A673 (cell line): ENCODE data around the gene FMNL1. TPM values are rescaled to one million over a fixed set of nuclear protein-coding genes. Genes with fewer than 3 reads are reported as not detected.

Experiments used
- BruUV-seq: library from RNA; stranded (reverse); fragments of 400-500 nt; replicated peaks from 2 replicates; lab custom pipeline; 2021; lab: Mats Ljungman, UMichigan
- CTCF ChIA-PET: fragments of 300-600 bp; sonication (Branson Sonifier 250); formaldehyde crosslinking; loops from one replicate; lab custom pipeline; 2022; ENCODE audit warnings: antibody characterized with exemption; lab: Charles Lee
- POLR2A ChIA-PET: fragments of 300-600 bp; sonication (Branson Sonifier 250); formaldehyde crosslinking; loops from one replicate; lab custom pipeline; 2022; ENCODE audit warnings: antibody characterized with exemption; ENCODE audit not compliant: low non-redundant PET; lab: Charles Lee
- DNase-seq: peaks from one replicate; pipeline ENCODE4 v3.0.0-alpha.2; 2015; ENCODE audit warnings: low spot score
- H3K27ac ChIP-seq: fragments of 200-600 bp; sonication (generic); 2 replicates; pipeline ENCODE4 v1.5.1; 2016; ENCODE audit warnings: mixed run types, low read depth, mild to moderate bottlenecking, mixed read lengths, antibody characterized with exemption, low read length; ENCODE audit not compliant: poor library complexity, severe bottlenecking
- H3K27me3 ChIP-seq: fragments of 200-600 bp; sonication (generic); replicated peaks from 2 replicates; pipeline ENCODE4 v1.6.1; 2017; ENCODE audit warnings: mixed run types, low read depth, mild to moderate bottlenecking, mixed read lengths, antibody characterized with exemption, low read length; ENCODE audit not compliant: insufficient read depth, poor library complexity
- H3K36me3 ChIP-seq: fragments of 200-600 bp; sonication (generic); 2 replicates; pipeline ENCODE4 v1.6.1; 2016; ENCODE audit warnings: mixed run types, mild to moderate bottlenecking, mixed read lengths, antibody characterized with exemption, low read length; ENCODE audit not compliant: insufficient read depth, poor library complexity, severe bottlenecking
- H3K4me1 ChIP-seq: fragments of 200-600 bp; sonication (generic); 2 replicates; pipeline ENCODE4 v1.6.1; 2017; ENCODE audit warnings: mixed run types, mild to moderate bottlenecking, mixed read lengths, antibody characterized with exemption, low read length; ENCODE audit not compliant: insufficient read depth, poor library complexity, severe bottlenecking
- H3K4me3 ChIP-seq: fragments of 200-600 bp; sonication (generic); 2 replicates; pipeline ENCODE4 v1.5.1; 2016; ENCODE audit warnings: low read depth, mixed run types, mild to moderate bottlenecking, mixed read lengths, low read length; ENCODE audit not compliant: poor library complexity, severe bottlenecking
- H3K9me3 ChIP-seq: fragments of 200-600 bp; sonication (generic); 2 replicates; pipeline ENCODE4 v1.6.1; 2016; ENCODE audit warnings: mixed run types, low read depth, mild to moderate bottlenecking, mixed read lengths, antibody characterized with exemption, low read length; ENCODE audit not compliant: poor library complexity, severe bottlenecking
- CTCF ChIP-seq: fragments of 300-800, 200-600 bp; sonication (generic); conservative IDR thresholded peaks from 2 replicates; pipeline ENCODE4 v1.5.1; 2017; ENCODE audit warnings: low read depth, mild to moderate bottlenecking, antibody characterized with exemption, low read length, moderate library complexity, mixed read lengths
- EZH2 ChIP-seq: fragments of 200-600 bp; sonication (generic); IDR thresholded peaks from 2 replicates; pipeline ENCODE4 v1.6.1; 2017; ENCODE audit warnings: borderline replicate concordance, low read depth, mild to moderate bottlenecking, mixed read lengths, antibody characterized with exemption, low read length; ENCODE audit not compliant: poor library complexity, severe bottlenecking
- intact Hi-C: fragments of 100-400 bp; cut with micrococcal nuclease; formaldehyde crosslinking; loops from one replicate; pipeline ENCODE4 v1.10.0; 2022; ENCODE audit not compliant: unreplicated experiment
- total RNA-seq: library from RNA; stranded (reverse); gene quantifications from 2 replicates; pipeline ENCODE4 v1.2.3, GENCODE V29; 2021

FMNL1 gene
- total RNA-seq, 1 experiment from 2014 or later = 1.0 TPM

GRCh38 chr17:45226576-45226975 is 4.9 kb downstream of the FMNL1 start:
- POLR2A ChIA-PET = no interaction called here
- no peak overlapping the region for H3K27ac ChIP-seq
- CTCF ChIA-PET = interaction anchor here (1.1 kb wide), 1 partner anchor 9 kb away, joined by 3 read pairs; no protein-coding TSS in a partner anchor
- no TSS peak for BruUV-seq
- no peaks in the 10 kb centered on the region for H3K9me3 ChIP-seq
- H3K4me3 ChIP-seq = no peak overlapping the region
- H3K36me3 ChIP-seq = no peaks in the 10 kb centered on the region
- DNase-seq = no peak
- TF ChIP-seq CTCF = no peak
- no peak for TF ChIP-seq EZH2
- peaks cover 8% of the 10 kb centered on the region for H3K4me1 ChIP-seq
- peaks cover 4% of the 10 kb centered on the region for H3K27me3 ChIP-seq
- intact Hi-C loops = no loop called here

GRCh38 chr17:45227101-45227925 is 5.6 kb downstream of the FMNL1 start:
- H3K4me1 ChIP-seq = peaks cover 7% of the 10 kb centered on the region
- CTCF ChIA-PET = no interaction called here
- intact Hi-C loops = no loop called here
- H3K27me3 ChIP-seq = peaks cover 2% of the 10 kb centered on the region
- H3K27ac ChIP-seq = no peak overlapping the region
- H3K9me3 ChIP-seq = no peaks in the 10 kb centered on the region
- no peak overlapping the region for H3K4me3 ChIP-seq
- POLR2A ChIA-PET = no interaction called here
- no peaks in the 10 kb centered on the region for H3K36me3 ChIP-seq
- TF ChIP-seq EZH2 (no peak), CTCF (no peak)
- no TSS peak for BruUV-seq
- DNase-seq = no peak

GRCh38 chr17:45227926-45228762 is 6.5 kb downstream of the FMNL1 start:
- H3K4me3 ChIP-seq = no peak overlapping the region
- no peaks in the 10 kb centered on the region for H3K36me3 ChIP-seq
- DNase-seq = no peak
- H3K27me3 ChIP-seq = no peaks in the 10 kb centered on the region
- intact Hi-C loops = no loop called here
- POLR2A ChIA-PET = no interaction called here
- peaks cover 5% of the 10 kb centered on the region for H3K4me1 ChIP-seq
- no peak for TF ChIP-seq CTCF
- TF ChIP-seq EZH2 = no peak
- no peaks in the 10 kb centered on the region for H3K9me3 ChIP-seq
- CTCF ChIA-PET = no interaction called here
- no TSS peak for BruUV-seq
- no peak overlapping the region for H3K27ac ChIP-seq
